NCI-H1417 treated with DMSO at 0.1 percent for 48 hours (cell line): ENCODE measurements around the gene CCDC50.

ENCODE experiments used
- DNase-seq: peaks from one replicate; lab custom pipeline; 2025; lab: John Stamatoyannopoulos, UW

CCDC50 gene

GRCh38 chr3:191350396-191351090, 21.3 kb downstream of the CCDC50 start:
- no peak for DNase-seq

DNA sequence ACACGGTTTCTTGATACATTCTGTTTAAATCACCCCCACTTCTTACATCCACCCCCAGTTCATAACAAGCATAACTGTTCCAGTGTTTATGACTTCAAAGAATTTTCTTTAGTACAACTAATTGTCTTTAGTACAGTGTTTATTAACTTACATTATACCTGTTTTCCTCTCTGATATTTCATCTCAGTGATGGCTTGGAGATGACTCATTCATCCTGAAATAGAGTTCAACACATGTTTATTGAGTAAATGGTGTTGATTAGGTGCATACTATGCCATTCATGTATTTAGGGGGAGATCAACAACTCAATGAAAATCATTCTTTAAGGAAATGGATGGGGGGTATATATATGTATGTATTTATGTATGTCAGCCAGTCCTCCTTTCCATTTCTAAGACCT, 22.8 kb downstream of the CCDC50 start:
- DNase-seq, result no peak

GRCh38 chr3:191353022-191353777, 24.0 kb downstream of the CCDC50 start:
- DNase-seq, result no peak

GRCh38 chr3:191355406-191355805, 26.2 kb downstream of the CCDC50 start:
- no peak for DNase-seq

- DNase-seq, result no peak
Observed at GRCh38 chr3:191356631-191357439, 27.6 kb downstream of the CCDC50 start.

DNA sequence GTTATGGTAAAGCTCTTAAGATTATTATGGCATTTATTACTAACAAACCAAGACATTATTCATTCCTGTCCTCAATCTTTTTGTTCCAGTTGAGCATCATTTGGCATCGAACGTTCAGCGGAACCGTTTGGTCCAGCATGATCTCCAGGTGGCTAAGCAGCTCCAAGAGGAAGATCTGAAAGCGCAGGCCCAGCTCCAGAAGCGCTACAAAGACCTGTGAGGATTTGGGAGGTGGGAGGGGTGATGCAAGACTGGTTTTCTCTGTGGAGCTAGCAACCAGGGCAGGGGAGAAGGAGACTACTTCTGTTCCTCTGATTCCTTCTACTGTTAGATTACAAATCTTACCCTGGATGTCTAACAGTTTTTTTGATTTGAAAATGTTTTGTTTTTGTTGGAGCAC, 28.7 kb downstream of the CCDC50 start:
- DNase-seq, result no peak

- DNase-seq, result no peak
Observed at GRCh38 chr3:191358929-191359328, 29.7 kb downstream of the CCDC50 start.

GRCh38 chr3:191360620-191361019, 31.4 kb downstream of the CCDC50 start:
- DNase-seq, result no peak

DNA sequence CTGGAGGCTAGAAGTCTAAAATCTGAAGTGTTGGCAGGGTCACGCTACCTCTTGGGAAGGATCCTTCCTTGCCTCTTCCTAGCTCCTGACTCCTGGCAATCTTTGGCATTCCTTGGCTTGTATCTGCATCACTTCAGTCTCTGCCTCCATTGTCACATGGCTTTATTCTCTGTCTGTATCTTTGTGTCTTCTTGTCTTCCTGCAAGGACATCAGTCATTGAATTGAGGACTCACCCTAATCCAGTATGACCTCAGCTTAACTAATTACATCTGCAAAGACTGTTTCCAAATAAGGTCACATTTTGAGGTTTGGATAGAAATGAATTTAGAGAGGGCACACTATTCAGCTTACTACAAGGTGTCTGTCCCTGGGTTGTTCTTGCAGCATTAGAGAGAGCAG, 32.3 kb downstream of the CCDC50 start:
- no peak for DNase-seq

DNA sequence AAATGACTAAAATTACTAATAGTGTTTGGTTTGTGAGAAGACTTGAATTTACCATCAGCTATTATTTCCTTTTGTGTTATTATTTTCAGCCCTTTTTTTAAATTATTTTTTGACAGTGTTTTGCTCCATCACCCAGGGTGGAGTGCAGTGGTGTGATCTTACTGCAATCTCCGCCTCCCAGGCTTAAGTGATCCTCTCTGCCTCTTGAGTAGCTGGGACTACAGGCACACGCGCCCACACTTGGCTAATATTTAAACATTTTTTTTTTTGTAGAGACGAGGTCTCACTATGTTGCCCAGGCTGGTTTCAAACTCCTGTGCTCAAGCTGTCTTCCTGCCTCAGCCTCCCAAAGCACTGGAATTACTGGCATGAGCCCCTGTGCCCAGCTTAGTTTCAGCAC, 32.8 kb downstream of the CCDC50 start:
- no peak for DNase-seq

- no peak for DNase-seq
Observed at GRCh38 chr3:191362524-191363090, 33.4 kb downstream of the CCDC50 start.

DNA sequence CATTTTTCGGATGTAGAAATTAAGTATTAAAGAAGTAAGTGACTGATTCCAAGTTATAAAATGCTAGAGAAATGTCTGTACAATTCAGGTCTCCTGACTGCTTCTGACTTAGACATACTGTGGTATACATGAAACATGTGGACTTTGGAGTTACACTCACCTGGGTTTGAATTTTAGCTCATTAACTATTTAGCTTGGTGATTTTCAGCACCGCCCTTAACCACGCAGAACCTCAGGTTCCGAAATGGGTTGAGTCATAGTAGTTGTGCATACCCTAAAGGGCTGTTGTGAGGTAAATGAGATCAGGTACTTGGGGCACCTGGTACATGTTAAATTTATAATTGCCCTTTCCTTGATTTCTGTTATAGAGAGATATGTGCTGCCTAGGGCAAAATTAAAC, 34.0 kb downstream of the CCDC50 start:
- DNase-seq, result no peak

- DNase-seq, result no peak
Observed at GRCh38 chr3:191366675-191367074, 37.5 kb downstream of the CCDC50 start.

DNA sequence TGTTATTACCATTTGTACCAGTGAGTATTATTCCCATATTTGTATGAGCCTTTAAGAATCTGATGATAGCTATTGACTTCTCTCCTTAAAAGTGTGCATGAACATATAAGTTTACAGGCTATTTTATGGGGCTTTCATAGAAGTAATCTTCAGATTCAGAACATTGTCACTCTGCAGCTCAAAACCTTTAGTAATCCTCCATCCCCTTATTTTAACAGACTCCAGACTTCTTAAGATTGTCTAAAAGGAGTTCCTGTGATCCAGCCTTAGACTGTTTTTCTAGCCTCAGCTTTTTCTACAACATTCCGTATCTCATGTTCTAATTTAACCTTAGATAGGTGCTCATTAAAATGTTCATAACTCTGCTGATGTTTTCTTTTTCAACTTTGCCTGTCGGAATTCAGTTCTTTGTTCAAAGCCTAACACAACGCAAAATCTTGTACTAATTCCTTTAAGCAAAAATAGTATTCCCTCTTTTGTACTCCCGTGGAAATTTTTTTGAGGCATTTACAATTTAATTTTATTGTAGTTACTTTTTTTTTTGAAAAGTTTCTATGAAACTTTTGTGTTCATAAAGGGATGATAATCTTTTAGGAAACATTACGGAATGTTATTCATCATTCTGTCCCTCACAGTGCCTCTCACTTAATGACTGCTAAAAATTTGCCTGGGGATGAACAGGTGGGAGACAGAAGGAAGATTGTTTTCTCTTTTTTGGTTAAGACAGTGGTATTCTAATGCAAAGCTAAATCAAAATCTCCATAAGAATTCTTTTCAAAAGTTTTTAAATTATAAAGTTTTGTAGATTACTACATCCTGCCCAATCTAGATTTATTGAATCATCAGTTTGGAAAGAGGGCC, 39.8 kb downstream of the CCDC50 start:
- no peak for DNase-seq

- no peak for DNase-seq
Observed at GRCh38 chr3:191369616-191370010, 40.4 kb downstream of the CCDC50 start.

- DNase-seq, result no peak
Observed at GRCh38 chr3:191372122-191372521, 42.9 kb downstream of the CCDC50 start.

DNA sequence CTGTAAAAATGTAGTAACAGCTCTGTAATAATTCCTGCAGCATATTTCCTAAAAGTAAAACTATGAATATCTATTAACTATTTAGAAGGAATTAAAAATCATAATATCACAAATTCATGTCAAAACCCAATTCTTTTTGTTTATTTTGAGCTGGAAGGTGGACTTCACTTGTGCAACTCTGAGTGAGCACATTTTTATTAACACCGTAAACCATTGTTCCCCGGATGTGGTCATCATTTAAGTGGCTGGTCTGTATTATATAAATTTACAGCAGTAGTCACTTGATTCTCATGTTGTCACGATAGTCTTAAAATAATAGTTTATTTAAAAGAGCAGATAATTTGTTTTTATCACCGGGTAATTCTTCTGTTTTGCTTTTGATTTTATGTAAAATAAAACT, 44.1 kb downstream of the CCDC50 start:
- no peak for DNase-seq

DNA sequence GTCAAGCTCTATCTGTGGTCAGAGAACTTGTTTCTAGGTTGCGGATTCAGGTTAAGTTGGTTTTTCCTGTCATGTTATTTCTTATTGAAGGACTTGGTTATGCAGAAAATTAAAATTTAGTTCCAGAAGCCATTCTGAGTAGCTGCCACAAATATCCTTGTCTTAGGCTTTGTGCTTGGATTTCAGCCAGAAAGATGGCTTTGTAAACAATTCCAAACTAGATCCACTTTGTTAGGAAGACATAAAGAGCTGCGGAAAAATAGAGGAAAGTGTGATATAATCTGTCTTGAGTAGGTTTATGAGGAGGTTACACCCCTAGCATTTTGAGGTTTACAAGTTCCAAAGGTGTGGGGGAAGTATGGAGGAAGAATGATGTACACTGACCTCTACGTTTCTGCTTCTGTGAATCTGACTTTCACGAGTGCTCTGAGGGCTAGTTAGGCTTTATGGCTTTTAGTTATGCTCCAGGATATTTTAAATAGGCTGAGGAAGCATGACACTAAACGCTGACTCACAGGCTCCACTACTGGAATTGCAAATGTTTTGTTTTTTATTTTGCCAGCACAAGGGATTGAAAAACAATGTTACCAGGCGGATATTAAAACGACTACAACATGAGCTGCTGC, 47.4 kb downstream of the CCDC50 start:
- no peak for DNase-seq

DNA sequence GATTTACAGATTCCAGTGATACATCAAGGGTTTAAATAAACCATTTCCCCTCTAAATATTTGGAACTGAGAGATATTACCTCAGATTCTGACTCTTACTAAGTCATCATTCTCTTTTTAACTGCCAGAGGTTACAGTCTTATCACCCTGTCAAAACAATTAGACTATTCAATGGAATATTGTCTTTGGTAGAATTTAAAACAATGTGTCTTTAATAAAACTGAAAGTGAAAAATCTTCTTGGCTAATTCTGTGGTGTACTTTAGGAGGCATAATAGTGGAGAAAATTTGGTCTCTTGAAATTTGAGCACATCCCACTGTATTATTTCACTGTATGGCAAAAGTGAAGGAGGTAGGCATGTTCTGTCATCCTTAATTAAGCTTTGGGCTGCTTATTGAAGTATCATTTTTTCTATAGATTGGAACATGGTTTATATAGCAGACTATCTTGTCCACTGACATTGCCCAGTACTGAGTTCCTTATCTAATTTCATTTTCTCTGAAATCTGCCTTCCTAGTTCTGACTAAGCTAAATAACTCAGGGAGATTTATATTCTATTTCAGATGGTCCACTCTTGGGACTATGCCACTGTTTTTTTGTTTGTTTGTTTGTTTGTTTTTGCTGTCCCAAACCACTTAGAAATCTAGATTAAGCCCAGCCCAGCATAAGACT, 49.1 kb downstream of the CCDC50 start:
- DNase-seq, result no peak

- no peak for DNase-seq
Observed at GRCh38 chr3:191379446-191379845, 50.3 kb downstream of the CCDC50 start.

GRCh38 chr3:191380001-191380400, 50.8 kb downstream of the CCDC50 start:
- no peak for DNase-seq
